Upper lobe of left lung (tissue), 4 donors: ENCODE results near the gene ITFG2.

Source experiments
- POLR2A ChIP-seq, 4 donors: fragments of 450-650 bp; IDR thresholded peaks; one replicate each; pipeline ENCODE4 v1.5.1; 2016 to 2017; ENCODE audit warnings: antibody characterized with exemption in 4 of 4, mild to moderate bottlenecking in 2 of 4
- POLR2AphosphoS5 ChIP-seq, 2 donors: sonication (generic); formaldehyde crosslinking; IDR thresholded peaks; one replicate each; pipeline ENCODE4 v1.5.1; 2017; ENCODE audit warnings: antibody characterized with exemption in 2 of 2
- TF ChIP-seq, protein P1 (sequence below), 6 experiments: fragments of 450-650 bp in 4 of 6; fragments of 200-600 bp in 2 of 6; sonication (generic) in 2 of 6; IDR thresholded peaks; one replicate each; pipeline ENCODE4 v1.5.1; 2016 to 2019; ENCODE audit warnings: antibody characterized with exemption in 6 of 6

DNA sequence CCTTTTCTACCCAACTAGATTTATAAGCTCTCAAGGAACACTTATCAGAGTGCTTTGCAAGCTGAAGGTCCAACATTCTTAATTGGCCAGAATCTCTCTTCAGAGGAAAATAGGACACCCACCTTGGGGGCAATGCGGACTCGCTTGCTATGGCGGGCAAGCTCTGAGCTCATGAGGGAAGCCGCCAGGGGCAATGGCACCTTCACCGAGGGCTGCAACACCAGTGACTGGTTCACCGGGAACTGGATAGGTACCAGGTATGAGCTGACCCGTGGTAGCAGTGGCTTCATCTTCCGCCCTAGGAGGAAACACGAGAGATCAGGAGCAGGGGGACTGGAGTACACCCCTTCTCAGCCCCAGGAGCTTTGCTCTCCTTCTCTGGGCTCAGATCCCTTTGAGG, 51.7 kb downstream of the ITFG2 start:
- TF ChIP-seq, protein P1, sequence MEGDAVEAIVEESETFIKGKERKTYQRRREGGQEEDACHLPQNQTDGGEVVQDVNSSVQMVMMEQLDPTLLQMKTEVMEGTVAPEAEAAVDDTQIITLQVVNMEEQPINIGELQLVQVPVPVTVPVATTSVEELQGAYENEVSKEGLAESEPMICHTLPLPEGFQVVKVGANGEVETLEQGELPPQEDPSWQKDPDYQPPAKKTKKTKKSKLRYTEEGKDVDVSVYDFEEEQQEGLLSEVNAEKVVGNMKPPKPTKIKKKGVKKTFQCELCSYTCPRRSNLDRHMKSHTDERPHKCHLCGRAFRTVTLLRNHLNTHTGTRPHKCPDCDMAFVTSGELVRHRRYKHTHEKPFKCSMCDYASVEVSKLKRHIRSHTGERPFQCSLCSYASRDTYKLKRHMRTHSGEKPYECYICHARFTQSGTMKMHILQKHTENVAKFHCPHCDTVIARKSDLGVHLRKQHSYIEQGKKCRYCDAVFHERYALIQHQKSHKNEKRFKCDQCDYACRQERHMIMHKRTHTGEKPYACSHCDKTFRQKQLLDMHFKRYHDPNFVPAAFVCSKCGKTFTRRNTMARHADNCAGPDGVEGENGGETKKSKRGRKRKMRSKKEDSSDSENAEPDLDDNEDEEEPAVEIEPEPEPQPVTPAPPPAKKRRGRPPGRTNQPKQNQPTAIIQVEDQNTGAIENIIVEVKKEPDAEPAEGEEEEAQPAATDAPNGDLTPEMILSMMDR (IDR thresholded peaks at IDR 0.05) = no peak
- no peak for TF ChIP-seq POLR2A (IDR thresholded peaks at IDR 0.05)
- TF ChIP-seq POLR2AphosphoS5 (IDR thresholded peaks at IDR 0.05) = no peak
